Measurements from ENCODE around the gene INO80C.
"Not testable (repeated sequence)": the region's sequence is repeated elsewhere in the genome, so short reads cannot be mapped to it uniquely, and the experiment has no call there.

INO80C gene

DNA sequence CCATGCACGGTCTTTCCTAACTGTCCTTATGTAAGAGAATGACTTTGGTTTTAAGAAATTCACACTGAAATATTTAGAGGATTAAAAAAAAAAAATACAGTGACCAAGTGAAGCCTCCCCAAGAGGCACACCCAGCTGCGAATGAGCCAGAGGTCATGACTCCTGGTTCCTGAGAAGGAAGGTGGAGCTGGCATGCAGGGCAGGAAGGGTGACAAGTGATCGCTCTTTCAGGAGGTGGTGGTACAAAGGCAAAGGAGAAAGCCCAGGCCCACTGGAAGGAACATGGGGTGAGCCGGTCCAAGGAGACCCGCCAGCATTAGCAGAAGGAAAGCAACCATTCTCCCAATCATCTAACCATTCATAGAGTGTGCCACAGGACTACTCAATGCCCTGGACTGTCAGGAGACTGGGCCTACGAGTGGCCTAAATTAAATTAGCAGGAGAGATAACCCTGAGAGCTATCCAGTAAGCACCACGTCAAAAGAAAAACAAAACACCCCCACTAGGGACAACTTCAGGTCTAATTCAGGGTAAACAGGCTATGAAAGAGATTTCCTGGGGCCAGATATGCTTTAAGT is 7.8 kb downstream of the INO80C start:
- DNase-seq (ENCODE audit: low read depth in 4 of 4, low spot score in 1 of 4) = no peak

- not testable (repeated sequence) for DNase-seq (ENCODE audit: low read depth in 4 of 4, low spot score in 1 of 4)
Observed at GRCh38 chr18:35489281-35489680, 8.5 kb downstream of the INO80C start.

DNA sequence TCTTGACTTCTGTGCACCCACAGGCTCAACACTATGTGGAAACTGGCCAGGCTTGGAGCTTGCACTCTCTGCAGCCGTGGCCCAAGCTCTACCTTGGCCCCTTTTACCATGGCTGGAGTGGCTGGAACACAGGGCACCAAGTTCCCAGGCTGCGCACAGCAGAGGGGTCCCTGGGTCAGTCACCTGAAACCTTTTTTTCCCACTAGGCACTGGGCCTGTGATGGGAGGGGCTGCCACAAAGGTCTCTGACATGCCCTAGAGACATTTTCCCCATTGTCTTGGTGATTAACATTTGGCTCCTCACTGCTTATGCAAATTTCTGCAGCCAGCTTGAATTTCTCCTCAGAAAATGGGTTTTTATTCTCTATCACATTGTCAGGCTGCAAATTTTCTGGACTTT is 9.4 kb downstream of the INO80C start:
- DNase-seq (ENCODE audit: low read depth in 4 of 4, low spot score in 1 of 4) = not testable (repeated sequence)

DNA sequence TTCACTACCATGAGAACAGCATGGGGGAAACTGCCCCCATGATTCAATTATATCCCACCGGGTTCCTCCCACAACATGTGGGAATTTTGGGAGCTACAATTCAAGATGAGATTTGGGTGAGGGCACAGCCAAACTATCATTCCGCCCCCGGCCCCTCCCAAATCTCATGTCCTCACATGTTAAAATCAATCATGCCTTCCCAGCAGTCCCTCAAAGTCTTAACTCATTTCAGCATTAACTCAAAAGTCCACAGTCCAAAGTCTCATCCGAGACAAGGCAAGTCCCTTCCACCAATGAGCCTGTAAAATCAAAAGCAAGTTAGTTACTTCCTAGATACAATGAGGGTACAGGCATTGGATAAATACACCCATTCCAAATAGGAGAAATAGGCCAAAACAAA is 10.2 kb downstream of the INO80C start:
- DNase-seq (ENCODE audit: low read depth in 4 of 4, low spot score in 1 of 4) = not testable (repeated sequence)

DNA sequence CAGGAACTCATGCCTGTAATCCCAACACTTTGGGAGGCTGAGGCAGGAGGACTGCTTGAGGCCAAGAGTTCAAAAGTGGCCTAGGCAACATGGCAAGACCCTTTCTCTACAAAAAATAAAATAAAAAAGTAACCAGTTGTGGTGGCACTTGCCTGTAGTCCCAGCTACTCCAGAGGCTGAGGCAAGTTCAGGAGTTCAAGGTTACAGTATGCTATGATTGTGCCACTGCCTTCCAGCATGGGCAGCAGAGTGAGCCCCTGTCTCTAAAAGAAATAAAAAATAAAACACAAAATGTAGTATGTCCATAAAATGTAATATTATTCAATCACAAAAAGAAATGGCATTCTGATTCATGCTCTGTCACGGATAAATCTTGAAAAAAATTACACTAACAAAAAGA is 11.9 kb downstream of the INO80C start:
- no peak for DNase-seq (ENCODE audit: low read depth in 4 of 4, low spot score in 1 of 4)

- DNase-seq (ENCODE audit: low read depth in 4 of 4, low spot score in 1 of 4) = no peak
Observed at GRCh38 chr18:35484034-35484433, 13.7 kb downstream of the INO80C start.

GRCh38 chr18:35481960-35482366 is 15.8 kb downstream of the INO80C start:
- DNase-seq (ENCODE audit: low read depth in 4 of 4, low spot score in 1 of 4) = no peak

DNA sequence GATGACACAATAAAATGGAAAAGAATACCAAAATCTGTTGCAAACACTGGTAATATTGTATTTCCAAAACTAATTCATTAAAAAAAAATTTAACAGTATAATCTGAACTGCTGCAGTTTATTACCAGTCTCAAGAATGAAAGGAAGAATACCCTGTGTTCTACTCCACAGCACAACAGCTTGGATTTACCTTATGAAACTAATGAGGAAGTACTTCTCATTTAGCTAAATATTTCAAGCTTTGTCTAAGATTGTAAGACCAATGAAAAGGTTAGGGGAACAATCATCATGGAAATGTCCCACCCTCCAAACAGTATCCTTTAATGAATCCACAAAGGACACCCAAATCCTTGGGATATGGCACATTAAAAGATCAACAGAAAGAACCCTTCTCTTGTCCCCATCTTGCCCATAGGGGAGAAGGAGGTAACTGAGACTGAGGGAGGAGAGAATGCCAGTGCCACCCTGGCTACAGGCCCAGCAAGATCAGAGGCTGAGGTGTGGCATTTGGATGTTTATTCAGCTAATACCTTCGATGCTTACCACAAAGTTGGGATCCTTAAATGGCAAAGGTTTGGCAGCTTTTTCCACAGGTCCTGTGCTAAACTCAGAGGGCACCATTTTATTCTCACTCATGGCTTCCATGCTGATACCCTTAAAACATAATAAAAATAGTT is 17.7 kb downstream of the INO80C start:
- DNase-seq (ENCODE audit: low read depth in 4 of 4, low spot score in 1 of 4) = no peak

- DNase-seq (ENCODE audit: low read depth in 4 of 4, low spot score in 1 of 4) = peak in 3 of 4 experiments; percentile 14 to 34 (median 29)
Observed at GRCh38 chr18:35478520-35479435, 19.0 kb downstream of the INO80C start.

- no peak for DNase-seq (ENCODE audit: low read depth in 4 of 4, low spot score in 1 of 4)
Observed at GRCh38 chr18:35477974-35478373, 19.8 kb downstream of the INO80C start.

- no peak for DNase-seq (ENCODE audit: low read depth in 4 of 4, low spot score in 1 of 4)
Observed at GRCh38 chr18:35477497-35477896, 20.3 kb downstream of the INO80C start.

- DNase-seq (ENCODE audit: low read depth in 4 of 4, low spot score in 1 of 4) = no peak
Observed at GRCh38 chr18:35474884-35475283, 22.9 kb downstream of the INO80C start.

DNA sequence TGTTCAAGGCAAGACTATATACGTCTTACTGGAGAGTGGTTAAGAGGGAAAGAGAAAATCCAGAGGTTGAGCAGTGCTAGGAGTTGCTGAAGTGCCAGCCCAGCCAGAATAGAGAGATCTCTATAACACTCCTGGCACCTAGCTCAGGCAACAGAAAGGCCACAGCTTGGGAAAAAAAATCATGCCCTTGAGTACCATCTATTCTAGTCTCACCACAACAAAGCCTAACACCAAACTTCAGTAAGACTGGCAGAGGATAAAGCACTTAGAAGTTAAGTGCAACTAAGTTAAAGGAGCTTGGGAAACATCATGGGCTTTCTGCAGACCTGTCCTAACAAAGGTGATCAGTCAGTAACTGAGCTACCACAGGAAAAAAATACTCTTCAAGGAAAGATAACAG is 24.2 kb downstream of the INO80C start:
- DNase-seq (ENCODE audit: low read depth in 4 of 4, low spot score in 1 of 4) = no peak

DNA sequence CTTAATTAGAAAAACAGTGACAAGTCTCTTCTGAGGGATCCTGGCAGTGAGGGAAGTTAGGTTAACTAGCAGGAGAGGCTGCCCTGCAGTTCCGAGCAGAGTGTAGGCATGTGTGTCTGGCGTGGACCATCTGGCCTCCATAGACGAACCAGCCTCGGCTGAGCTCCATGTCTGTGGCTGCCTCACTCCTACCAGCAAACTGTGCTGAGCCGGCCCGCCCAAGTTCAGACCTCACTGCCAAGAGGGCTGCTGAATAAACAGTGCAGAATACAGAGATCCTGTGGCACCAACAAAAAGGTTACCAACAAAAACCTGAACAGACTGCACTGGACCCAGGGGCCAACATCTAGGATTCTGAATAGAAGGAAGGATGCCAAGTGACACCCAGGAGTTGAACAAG is 27.3 kb downstream of the INO80C start:
- DNase-seq (ENCODE audit: low read depth in 4 of 4, low spot score in 1 of 4) = no peak

DNA sequence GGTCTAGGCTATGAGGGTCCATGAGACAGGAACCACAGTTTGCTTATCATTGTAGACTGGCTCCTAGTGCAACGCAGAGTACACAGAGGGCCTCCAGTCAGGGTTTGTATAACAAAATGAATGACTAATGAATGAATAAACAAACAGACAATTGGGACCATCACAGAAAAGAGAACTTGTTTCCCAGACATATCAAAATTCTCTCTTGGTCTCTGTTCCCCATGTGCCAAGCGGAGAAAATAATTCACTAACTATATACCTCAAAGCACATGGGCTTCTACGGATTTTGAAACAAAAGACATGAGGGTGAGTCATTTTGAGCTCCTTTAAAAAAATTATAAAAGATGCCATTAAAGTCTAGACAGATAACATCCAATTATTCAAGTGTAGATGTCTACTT is 28.0 kb downstream of the INO80C start:
- no peak for DNase-seq (ENCODE audit: low read depth in 4 of 4, low spot score in 1 of 4)

DNA sequence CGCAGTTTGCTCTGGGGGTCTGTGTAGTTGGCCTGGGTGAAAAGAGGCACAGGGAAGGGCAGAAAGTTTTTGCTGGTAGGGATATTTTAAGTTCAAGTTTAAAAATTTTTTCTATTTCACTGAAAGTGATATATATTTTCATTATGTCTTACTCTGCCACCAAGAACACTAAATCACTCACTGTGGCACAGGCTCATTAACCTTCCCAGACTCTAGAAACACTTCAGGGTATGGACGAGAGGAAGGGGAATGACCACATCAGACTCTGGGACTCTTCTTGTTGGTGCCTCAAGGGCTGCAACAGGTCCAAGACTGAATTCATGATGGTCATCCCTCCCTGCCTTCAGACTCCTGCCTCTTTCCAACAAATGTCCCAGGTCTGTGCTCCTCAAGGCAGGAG is 29.0 kb downstream of the INO80C start:
- DNase-seq (ENCODE audit: low read depth in 4 of 4, low spot score in 1 of 4) = no peak

- DNase-seq (ENCODE audit: low read depth in 4 of 4, low spot score in 1 of 4) = no peak
Observed at GRCh38 chr18:35467624-35468016, 30.1 kb downstream of the INO80C start.

DNA sequence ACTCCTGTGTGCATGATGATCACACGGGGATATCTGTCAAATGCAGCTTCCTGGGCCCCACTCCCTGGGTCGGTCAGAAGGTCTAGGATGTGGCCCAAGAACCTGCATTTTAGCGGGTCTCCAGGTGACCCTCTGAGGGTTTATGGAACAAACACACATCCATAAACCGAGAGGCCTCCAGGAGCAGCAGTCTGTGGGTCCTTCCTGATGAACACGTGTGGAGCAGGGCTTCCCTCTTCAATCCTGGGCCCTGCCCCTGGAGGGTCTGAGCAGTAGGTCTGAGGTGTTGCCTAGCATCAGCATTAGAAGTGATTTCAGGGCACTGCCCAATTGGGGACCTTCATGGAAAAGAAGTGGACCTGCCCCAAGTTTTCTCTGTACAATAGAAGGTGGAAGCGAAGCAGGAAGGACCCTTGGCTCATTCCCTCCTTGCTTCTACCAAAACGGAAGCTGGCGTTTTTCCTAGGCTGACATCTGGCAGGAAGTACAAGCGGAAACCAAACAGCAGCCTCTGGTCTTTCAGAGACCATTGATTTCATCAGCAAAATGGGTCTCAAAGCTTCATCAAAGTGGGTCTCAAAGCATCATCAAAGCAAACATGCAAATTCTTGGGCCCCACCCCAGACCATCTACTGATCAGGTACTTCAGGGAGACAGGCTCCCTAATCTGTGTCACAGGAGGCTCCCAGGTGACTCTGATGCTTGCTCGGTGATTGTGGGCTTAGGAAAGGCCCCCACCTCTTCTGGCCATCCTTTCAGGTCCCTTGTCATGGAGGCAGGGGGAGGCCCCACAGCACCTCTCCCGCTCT is 30.7 kb downstream of the INO80C start:
- DNase-seq (ENCODE audit: low read depth in 4 of 4, low spot score in 1 of 4) = no peak

DNA sequence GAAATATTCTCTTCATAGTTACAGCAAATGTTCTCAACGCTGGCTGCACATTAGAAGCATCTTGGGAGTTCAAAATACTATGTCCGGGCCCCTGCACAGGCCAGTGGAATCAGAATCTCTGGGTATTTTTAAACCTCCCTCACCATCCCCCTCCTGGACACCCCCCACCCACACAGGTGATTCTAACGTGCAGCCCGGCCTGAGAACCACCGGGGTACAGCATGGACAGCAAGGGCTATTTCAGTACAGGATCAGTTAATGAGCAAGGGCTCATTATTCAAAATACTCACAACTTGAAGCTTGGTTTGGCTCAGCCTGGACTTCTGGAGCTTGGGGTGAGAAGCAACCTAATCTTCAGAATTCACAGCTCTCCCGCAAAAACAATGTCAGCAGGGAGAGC is 31.4 kb downstream of the INO80C start:
- no peak for DNase-seq (ENCODE audit: low read depth in 4 of 4, low spot score in 1 of 4)

GRCh38 chr18:35465329-35465728 is 32.4 kb downstream of the INO80C start:
- DNase-seq (ENCODE audit: low read depth in 4 of 4, low spot score in 1 of 4) = no peak

DNA sequence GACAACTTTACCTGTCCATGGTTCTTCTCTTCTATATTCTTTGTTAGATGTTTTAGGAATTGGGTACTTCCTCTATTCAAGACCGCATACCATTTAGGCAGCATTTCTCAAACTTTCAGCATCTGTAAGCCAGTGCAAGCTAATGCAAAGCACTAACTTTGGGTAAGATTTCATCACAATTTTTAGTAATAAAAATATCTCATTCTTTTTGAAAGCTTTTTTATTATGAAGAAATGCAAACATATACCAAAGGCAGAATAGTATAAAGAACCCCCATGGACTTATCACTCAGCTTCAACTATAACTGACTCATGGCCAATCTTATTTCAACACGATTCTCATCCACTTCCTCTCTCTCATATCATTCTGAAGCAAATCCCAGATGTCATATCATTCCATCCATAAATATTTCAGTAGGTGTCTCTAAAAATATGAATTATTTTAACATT is 32.9 kb downstream of the INO80C start:
- no peak for DNase-seq (ENCODE audit: low read depth in 4 of 4, low spot score in 1 of 4)

Data from stimulated activated CD4-positive, alpha-beta T cell treated with anti-CD3 and anti-CD28 coated beads, Interleukin-1b, Interleukin-23, amount 100 ng/mL, for 24 hours (primary cell).